ENCODE data around the gene RAD51B. TPM values are rescaled to one million over a fixed set of nuclear protein-coding genes. Genes with fewer than 3 reads are reported as not detected.
A peak's percentile ranks its signal among the peaks of the same experiment; 100 is the strongest.

Gene RAD51B
- total RNA-seq, 2 donors from 2014 or later, result 22.8 to 33.8 TPM

- Histone ChIP-seq H3K27ac (ENCODE audit: low read depth, low read length) (no peak overlapping the region), H3K4me1 (ENCODE audit: control insufficient read depth, insufficient read depth, low read length) (no peaks in the 10 kb centered on the region), H3K9me3 (ENCODE audit: control insufficient read depth, low read length) (no peaks in the 10 kb centered on the region), H3K27me3 (ENCODE audit: control insufficient read depth, insufficient read depth, low read length, poor library complexity, severe bottlenecking) (no peaks in the 10 kb centered on the region), H3K4me3 (ENCODE audit: low read length) (no peak overlapping the region), H3K9ac (ENCODE audit: extremely low read depth, low read length, poor library complexity, severe bottlenecking) (no peak overlapping the region), H3K36me3 (ENCODE audit: control insufficient read depth, insufficient read depth, low read length) (no peaks in the 10 kb centered on the region)
- H3K27me3 Mint-ChIP-seq (ENCODE audit: insufficient read depth), result peaks cover 26% of the 10 kb centered on the region
- no peaks in the 10 kb centered on the region for H3K36me3 Mint-ChIP-seq (ENCODE audit: low read depth)
- no peak overlapping the region for H3K27ac Mint-ChIP-seq
- H3K9me3 Mint-ChIP-seq, result no peaks in the 10 kb centered on the region
- WGBS, 2 experiments (ENCODE audit: insufficient coverage in 1 of 2, insufficient read length in 1 of 2), result 96 to 100% methylated on average over 3 to 5 of the region's 5 CpGs
- H3K4me3 Mint-ChIP-seq, result no peak overlapping the region
- DNase-seq, result no peak
- TF ChIP-seq CTCF (conservative IDR thresholded peaks at IDR 0.05), result no peak
- H3K4me1 Mint-ChIP-seq, result peaks cover 26% of the 10 kb centered on the region
Measured at GRCh38 chr14:68546839-68547238, 727.3 kb downstream of the RAD51B start.

- H3K4me3 Mint-ChIP-seq, result no peak overlapping the region
- H3K27ac Mint-ChIP-seq, result no peak overlapping the region
- Histone ChIP-seq H3K4me3 (ENCODE audit: low read length) (no peak overlapping the region), H3K9me3 (ENCODE audit: control insufficient read depth, low read length) (no peaks in the 10 kb centered on the region), H3K9ac (ENCODE audit: extremely low read depth, low read length, poor library complexity, severe bottlenecking) (no peak overlapping the region), H3K36me3 (ENCODE audit: control insufficient read depth, insufficient read depth, low read length) (no peaks in the 10 kb centered on the region), H3K27me3 (ENCODE audit: control insufficient read depth, insufficient read depth, low read length, poor library complexity, severe bottlenecking) (no peaks in the 10 kb centered on the region), H3K27ac (ENCODE audit: low read depth, low read length) (peak overlapping the region; percentile 92), H3K4me1 (ENCODE audit: control insufficient read depth, insufficient read depth, low read length) (no peaks in the 10 kb centered on the region)
- peaks cover 26% of the 10 kb centered on the region for H3K4me1 Mint-ChIP-seq
- peaks cover 31% of the 10 kb centered on the region for H3K27me3 Mint-ChIP-seq (ENCODE audit: insufficient read depth)
- WGBS, 2 experiments (ENCODE audit: insufficient coverage in 1 of 2, insufficient read length in 1 of 2), result 79 to 85% methylated on average over 8 to 12 of the region's 12 CpGs
- no peaks in the 10 kb centered on the region for H3K36me3 Mint-ChIP-seq (ENCODE audit: low read depth)
- no peaks in the 10 kb centered on the region for H3K9me3 Mint-ChIP-seq
- no peak for TF ChIP-seq CTCF (conservative IDR thresholded peaks at IDR 0.05)
- no peak for DNase-seq
Measured at GRCh38 chr14:68547305-68548193, 728.0 kb downstream of the RAD51B start.

- Mint-ChIP-seq H3K4me3 (no peak overlapping the region), H3K27me3 (ENCODE audit: insufficient read depth) (peaks cover 31% of the 10 kb centered on the region), H3K9me3 (no peaks in the 10 kb centered on the region), H3K36me3 (ENCODE audit: low read depth) (no peaks in the 10 kb centered on the region), H3K27ac (no peak overlapping the region), H3K4me1 (peaks cover 29% of the 10 kb centered on the region)
- Histone ChIP-seq H3K9ac (ENCODE audit: extremely low read depth, low read length, poor library complexity, severe bottlenecking) (no peak overlapping the region), H3K27ac (ENCODE audit: low read depth, low read length) (peak overlapping the region; percentile 92), H3K9me3 (ENCODE audit: control insufficient read depth, low read length) (no peaks in the 10 kb centered on the region), H3K4me1 (ENCODE audit: control insufficient read depth, insufficient read depth, low read length) (no peaks in the 10 kb centered on the region), H3K27me3 (ENCODE audit: control insufficient read depth, insufficient read depth, low read length, poor library complexity, severe bottlenecking) (no peaks in the 10 kb centered on the region), H3K36me3 (ENCODE audit: control insufficient read depth, insufficient read depth, low read length) (no peaks in the 10 kb centered on the region), H3K4me3 (ENCODE audit: low read length) (no peak overlapping the region)
- 36 to 74% methylated on average over 5 to 14 of the region's 14 CpGs for WGBS, 2 experiments (ENCODE audit: insufficient coverage in 1 of 2, insufficient read length in 1 of 2)
- TF ChIP-seq CTCF (conservative IDR thresholded peaks at IDR 0.05), result no peak
- DNase-seq, result peak; percentile 56
Measured at GRCh38 chr14:68548194-68549076, 728.9 kb downstream of the RAD51B start.

Data from endodermal cell (in vitro differentiated cells).